IMR-90 (cell line): ENCODE results near the gene PGA5.

Source experiments
- CEBPB ChIP-seq: IDR thresholded peaks from 2 replicates; pipeline ENCODE4 v1.6.1; 2012; ENCODE audit warnings: low read depth, low read length, improper control_type of control experiment
- CTCF ChIP-seq: conservative IDR thresholded peaks from 2 replicates; pipeline ENCODE4 v1.5.1; 2012; ENCODE audit warnings: mild to moderate bottlenecking, low read depth, low read length, improper control_type of control experiment
- ELK1 ChIP-seq: fragments of 150-350 bp; IDR thresholded peaks from 2 replicates; pipeline ENCODE4 v1.6.1; 2016; ENCODE audit warnings: low read depth, mild to moderate bottlenecking, low read length, moderate library complexity, borderline replicate concordance
- MAFK ChIP-seq: IDR thresholded peaks from 2 replicates; pipeline ENCODE4 v1.6.1; 2012; ENCODE audit warnings: low read depth, low read length, improper control_type of control experiment
- MAZ ChIP-seq: IDR thresholded peaks from 2 replicates; pipeline ENCODE4 v1.6.1; 2012; ENCODE audit warnings: low read depth, mild to moderate bottlenecking, low read length, improper control_type of control experiment, moderate library complexity, borderline replicate concordance
- MXI1 ChIP-seq: IDR thresholded peaks from 2 replicates; pipeline ENCODE4 v1.6.1; 2012; ENCODE audit warnings: low read depth, mild to moderate bottlenecking, low read length, moderate library complexity, borderline replicate concordance
- NFE2L2 ChIP-seq: fragments of 150-350 bp; IDR thresholded peaks from 2 replicates; pipeline ENCODE4 v1.6.1; 2016; ENCODE audit warnings: low read depth, mild to moderate bottlenecking, low read length
- POLR2A ChIP-seq: IDR thresholded peaks from 2 replicates; pipeline ENCODE4 v1.6.1; 2012; ENCODE audit warnings: mild to moderate bottlenecking, low read depth, low read length
- RAD21 ChIP-seq: IDR thresholded peaks from 2 replicates; pipeline ENCODE4 v1.6.1; 2012; ENCODE audit warnings: low read length, improper control_type of control experiment
- RCOR1 ChIP-seq: IDR thresholded peaks from 2 replicates; pipeline ENCODE4 v1.6.1; 2012; ENCODE audit warnings: mild to moderate bottlenecking, low read length, improper control_type of control experiment; ENCODE audit not compliant: insufficient replicate concordance
- RFX5 ChIP-seq: IDR thresholded peaks from 2 replicates; pipeline ENCODE4 v1.8.0; 2012; ENCODE audit warnings: low read depth, mild to moderate bottlenecking, low read length, moderate library complexity
- SMC3 ChIP-seq: fragments of 150-350 bp; IDR thresholded peaks from 2 replicates; pipeline ENCODE4 v1.6.1; 2016; ENCODE audit warnings: low read depth, mild to moderate bottlenecking, antibody characterized with exemption, low read length, moderate library complexity
- USF2 ChIP-seq: fragments of 150-350 bp; IDR thresholded peaks from 2 replicates; pipeline ENCODE4 v1.6.1; 2017; ENCODE audit warnings: mild to moderate bottlenecking, antibody characterized with exemption, low read length, low read depth

- TF ChIP-seq CTCF, result no peak
- no peak for TF ChIP-seq POLR2A
- TF ChIP-seq MAFK, result no peak
- TF ChIP-seq RFX5, result no peak
- no peak for TF ChIP-seq CEBPB
- no peak for TF ChIP-seq RCOR1
- no peak for TF ChIP-seq ELK1
- no peak for TF ChIP-seq MAZ
- no peak for TF ChIP-seq SMC3
- TF ChIP-seq MXI1, result no peak
- no peak for TF ChIP-seq USF2
- no peak for TF ChIP-seq NFE2L2
- no peak for TF ChIP-seq RAD21
These were observed 37.1 kb downstream of the PGA5 start for GRCh38 chr11:61278001-61278470.
